ENCODE results near the gene FAF2.

DNA sequence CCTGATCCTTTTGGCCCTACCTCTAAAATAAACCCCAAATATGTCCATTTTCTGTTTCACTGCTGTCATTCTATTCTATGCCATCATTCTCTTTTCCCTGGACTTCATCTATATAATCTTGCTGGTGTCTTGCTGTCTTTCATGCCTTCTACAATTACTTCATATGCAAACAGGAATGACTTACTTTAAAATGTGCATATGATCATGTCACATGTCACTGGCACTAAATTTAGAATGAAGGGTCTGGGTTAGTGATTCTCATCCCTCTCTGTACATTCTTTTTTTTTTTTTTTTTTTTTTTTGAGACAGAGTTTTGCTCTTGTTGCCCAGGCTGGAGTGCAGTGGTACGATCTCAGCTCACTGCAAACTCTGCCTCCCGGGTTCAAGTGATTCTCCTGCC, 22.9 kb downstream of the FAF2 start:
- TF ChIP-seq, protein P1, sequence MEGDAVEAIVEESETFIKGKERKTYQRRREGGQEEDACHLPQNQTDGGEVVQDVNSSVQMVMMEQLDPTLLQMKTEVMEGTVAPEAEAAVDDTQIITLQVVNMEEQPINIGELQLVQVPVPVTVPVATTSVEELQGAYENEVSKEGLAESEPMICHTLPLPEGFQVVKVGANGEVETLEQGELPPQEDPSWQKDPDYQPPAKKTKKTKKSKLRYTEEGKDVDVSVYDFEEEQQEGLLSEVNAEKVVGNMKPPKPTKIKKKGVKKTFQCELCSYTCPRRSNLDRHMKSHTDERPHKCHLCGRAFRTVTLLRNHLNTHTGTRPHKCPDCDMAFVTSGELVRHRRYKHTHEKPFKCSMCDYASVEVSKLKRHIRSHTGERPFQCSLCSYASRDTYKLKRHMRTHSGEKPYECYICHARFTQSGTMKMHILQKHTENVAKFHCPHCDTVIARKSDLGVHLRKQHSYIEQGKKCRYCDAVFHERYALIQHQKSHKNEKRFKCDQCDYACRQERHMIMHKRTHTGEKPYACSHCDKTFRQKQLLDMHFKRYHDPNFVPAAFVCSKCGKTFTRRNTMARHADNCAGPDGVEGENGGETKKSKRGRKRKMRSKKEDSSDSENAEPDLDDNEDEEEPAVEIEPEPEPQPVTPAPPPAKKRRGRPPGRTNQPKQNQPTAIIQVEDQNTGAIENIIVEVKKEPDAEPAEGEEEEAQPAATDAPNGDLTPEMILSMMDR (IDR thresholded peaks at IDR 0.05) = no peak
- TF ChIP-seq POLR2A (IDR thresholded peaks at IDR 0.05; ENCODE audit: low read depth) (no peak), POLR2AphosphoS5 (IDR thresholded peaks at IDR 0.05) (no peak)
